Hepatocyte (in vitro differentiated cells): Measurements from ENCODE around the gene CCBE1.

Experiments used
- CTCF ChIP-seq: fragments of 200-600 bp; sonication (generic); IDR thresholded peaks from 2 replicates; pipeline ENCODE4 v1.5.1; 2016; ENCODE audit warnings: antibody characterized with exemption, mild to moderate bottlenecking; ENCODE audit not compliant: poor library complexity
- EZH2 ChIP-seq: fragments of 200-600 bp; sonication (generic); IDR thresholded peaks from 2 replicates; pipeline ENCODE4 v1.6.1; 2016; ENCODE audit warnings: antibody characterized with exemption, mild to moderate bottlenecking, borderline replicate concordance
- EZH2phosphoT487 ChIP-seq: fragments of 200-600 bp; sonication (generic); IDR thresholded peaks from one replicate; pipeline ENCODE4 v1.6.1; 2018; ENCODE audit warnings: antibody characterized with exemption, mild to moderate bottlenecking, low read depth, moderate library complexity; ENCODE audit not compliant: unreplicated experiment, severe bottlenecking

- TF ChIP-seq CTCF (no peak), EZH2 (no peak), EZH2phosphoT487 (no peak)
These were observed 1.7 kb downstream of the CCBE1 start for GRCh38 chr18:59695551-59695950.
